GM19438 (cell line): ENCODE data around the gene TCF15.

Source experiments
- ATAC-seq: cut with Tn5 transposase; IDR thresholded peaks from one replicate; pipeline ENCODE4 v1.9.1; 2021; ENCODE audit warnings: low read depth; ENCODE audit not compliant: unreplicated experiment

The TCF15 gene, protein sequence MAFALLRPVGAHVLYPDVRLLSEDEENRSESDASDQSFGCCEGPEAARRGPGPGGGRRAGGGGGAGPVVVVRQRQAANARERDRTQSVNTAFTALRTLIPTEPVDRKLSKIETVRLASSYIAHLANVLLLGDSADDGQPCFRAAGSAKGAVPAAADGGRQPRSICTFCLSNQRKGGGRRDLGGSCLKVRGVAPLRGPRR

DNA sequence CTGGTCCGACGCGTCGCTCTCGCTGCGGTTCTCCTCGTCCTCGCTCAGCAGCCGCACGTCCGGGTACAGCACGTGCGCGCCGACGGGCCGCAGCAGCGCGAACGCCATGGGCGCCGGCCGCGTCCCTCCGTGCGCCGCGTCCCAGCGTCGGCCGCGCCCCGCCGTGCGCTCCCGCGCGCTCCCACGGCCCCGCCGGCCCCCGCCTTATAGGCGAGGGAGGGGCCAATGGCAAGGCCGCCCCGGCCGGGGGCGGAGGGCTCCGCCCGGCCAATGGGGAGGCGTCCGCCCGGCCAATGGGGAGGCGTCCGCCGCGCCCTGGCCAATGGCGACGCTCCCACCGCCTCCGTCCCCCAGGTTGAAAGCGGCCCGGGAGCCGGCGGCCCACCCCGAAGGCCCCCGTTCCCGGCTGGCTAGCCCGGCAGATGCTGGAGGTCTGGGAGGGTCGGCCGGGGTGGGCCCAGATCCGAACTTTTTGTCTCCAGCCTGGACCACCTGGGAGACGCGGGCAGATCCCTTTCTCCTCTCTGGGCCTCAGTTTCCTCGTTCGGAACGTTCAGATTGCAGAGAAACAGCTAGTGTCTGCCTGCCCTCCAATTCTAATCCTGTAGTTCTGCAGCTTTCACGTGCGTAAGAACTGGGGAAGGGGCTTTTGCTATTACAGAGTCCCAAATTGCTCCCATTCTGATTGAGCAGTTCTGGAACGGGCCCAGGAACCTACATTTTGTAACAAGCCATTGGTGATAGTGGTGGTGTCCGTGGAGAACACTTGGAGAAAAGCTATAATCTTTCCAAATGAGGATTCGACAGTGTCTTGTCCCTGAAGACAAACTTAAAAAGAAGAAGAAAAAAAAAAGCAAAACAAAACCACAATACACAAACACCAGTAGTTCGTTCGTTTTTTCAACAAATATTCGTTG is at the start of gene TCF15:
TCF15 (minus strand) TSS at position 180 of the 917 bp plus-strand sequence; CDS start at position 108, 72 bp downstream.
- ATAC-seq, result no peak

DNA sequence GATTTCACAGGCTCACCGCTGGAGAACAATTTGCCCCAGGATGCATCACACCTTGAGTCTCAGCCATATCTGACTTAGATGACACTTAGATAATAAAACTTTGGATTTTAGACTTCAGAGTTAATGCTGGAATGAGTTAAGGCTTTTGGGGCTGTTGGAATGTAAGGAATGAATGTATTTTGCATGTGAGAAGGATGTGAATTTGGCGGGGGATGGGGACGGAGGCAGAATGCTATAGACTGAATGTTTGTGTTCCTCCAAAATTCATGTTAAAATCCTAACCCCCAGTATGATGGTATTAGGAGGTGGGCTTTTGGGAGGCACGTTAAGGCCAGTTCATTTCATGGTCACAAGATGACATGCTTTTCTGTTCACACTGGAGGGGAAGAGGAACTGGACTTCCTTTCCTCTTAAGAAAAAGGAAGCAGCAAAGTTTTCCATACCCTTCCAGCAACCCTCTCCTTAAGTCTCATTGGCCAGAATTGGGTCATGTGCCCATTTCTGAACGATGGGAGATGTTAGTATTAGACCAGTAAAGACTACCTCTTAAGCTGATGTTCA is 48.7 kb upstream of the TCF15 start:
- no peak for ATAC-seq

DNA sequence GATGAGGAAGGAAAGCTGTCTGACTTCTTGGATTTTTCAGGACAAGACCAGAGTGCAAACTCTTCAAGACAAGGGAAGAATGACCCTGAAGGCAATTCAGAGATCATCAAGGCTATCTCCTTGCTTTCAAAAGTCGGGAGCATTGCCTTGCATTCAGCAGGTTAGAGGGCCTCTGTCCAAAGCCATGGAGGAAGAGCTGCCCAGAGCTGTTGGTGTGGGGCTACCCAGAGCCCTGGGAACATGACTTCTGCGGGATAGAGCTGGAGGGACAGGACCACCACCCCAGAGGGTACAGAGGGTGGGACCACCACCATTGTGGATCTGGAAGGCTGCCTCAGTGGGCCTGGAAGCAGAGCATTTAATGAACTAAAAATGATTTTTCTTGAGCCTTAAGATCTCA is 48.1 kb upstream of the TCF15 start:
- ATAC-seq, result no peak

DNA sequence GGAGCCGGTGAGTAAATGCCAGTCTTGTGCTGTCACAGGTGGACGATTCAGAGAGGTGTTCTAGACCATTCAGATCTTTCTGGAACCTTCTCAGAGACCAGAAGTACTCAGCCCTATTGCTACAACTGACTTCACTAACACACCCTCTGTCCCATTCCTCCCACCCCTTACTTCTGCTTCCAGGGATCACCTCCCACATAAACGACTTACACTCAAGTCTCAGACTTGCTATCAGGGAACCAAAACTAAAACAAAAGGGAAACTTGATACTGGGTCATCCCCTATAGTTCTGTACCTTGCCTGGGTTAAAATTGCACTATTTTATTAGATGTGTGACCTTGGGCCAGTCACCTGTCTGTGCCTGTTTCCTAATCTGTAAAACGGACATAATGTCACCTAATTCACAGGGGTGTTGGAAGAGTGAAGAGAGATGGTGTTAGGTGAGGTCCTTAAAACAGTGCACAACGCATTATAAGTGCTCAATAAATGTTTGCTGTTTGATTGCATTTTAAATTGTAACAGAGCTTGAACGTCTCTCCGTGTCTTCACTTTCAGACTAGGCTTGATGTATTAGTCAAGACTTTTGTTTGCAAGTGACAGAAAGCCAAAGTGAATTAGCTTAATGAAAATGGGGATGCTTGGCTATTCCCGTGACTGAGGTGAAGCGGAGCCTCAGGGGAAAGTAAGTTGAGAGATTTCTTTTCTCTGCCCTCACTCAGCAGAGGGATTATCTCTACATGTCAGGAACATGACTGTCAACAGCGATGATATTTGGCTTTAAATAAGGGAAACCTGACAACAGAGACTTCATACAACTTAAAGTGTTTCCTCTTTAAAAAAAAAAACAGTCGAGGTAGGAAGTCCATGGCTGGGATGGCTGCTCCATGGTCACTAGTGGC is 45.9 kb upstream of the TCF15 start:
- ATAC-seq, result no peak

DNA sequence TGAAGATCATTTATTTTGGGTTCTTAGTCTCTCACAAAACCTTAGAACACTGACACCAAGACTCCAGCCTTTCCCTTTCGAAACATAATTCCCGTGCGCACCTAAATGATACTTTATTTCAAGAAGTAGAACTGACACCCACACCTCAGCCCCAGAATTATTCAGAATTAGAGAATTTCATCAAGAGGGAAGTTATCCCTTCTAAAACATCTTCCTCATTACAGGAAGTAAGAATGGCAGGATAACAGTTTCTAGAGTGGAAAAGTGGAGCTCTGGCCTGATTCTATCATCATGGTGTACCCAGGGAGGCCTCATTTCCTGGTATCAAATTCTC is 44.3 kb upstream of the TCF15 start:
- no peak for ATAC-seq

DNA sequence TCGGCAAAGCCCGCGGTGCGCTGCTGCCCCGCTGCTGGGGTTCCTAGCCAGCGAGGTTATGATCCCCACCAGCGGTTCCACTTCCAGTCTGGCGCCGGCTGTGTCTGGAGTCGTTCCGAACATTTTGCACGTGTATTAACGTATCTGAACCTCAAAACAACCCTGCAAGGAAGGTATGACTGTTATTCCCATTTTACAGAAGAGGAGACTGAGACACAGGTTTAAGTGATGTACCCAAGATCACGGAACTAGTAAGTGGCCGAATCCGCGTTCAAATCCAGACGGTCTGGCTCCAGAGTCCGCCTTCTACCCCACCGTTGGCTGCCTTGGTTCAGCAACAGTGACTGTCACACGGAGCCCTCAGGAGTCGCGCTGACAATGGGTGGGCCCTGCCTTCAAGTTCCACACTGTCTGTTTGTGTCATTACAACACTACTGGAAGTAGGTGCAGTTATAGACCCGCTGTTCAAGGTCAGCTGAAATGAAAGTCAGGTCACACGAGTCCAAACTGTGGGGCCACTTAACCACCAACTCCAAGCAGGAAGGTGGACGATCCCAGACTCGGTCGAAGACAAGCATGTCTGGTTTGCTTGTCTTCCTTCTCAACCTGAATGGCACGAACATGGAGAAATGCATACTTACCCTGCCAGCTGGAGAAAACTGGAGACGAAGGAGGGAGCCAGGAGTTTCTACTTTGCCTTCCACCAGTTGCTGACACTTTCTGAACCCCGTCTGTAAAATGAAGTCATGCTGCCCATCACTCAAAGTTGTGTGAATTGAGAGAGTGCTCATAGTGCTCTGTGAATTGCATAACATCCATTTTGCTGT is 43.7 kb upstream of the TCF15 start:
- no peak for ATAC-seq

DNA sequence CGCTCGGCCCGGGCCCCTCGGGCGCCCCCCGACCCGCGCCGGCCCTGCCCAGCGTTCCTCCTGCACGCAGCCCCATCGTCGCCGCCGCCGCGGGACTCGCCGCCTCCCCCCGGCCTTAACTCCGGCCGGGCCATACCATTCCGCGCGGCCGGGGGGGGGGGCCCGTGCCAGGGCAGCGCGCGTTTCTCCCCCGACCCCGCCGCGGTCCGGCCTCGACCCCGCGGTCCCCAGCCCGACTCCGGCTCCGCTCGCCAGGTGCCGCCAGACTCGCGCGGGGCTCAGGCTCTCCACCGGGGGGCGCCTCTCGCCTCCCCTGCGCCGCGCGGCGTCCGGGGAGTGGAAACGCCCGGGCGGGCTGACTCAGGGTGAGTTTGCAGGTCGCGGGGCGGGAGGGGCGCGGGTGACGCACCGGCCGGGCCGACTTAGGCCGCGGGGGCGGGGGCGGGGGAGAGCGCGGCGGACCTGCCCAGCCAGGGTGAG is 43.0 kb upstream of the TCF15 start, which contains the start of gene SRXN1:
SRXN1 (minus strand) TSS at position 91 of the 480 bp plus-strand sequence; CDS start at position 76, 15 bp downstream.
- ATAC-seq, result peak; percentile 72

DNA sequence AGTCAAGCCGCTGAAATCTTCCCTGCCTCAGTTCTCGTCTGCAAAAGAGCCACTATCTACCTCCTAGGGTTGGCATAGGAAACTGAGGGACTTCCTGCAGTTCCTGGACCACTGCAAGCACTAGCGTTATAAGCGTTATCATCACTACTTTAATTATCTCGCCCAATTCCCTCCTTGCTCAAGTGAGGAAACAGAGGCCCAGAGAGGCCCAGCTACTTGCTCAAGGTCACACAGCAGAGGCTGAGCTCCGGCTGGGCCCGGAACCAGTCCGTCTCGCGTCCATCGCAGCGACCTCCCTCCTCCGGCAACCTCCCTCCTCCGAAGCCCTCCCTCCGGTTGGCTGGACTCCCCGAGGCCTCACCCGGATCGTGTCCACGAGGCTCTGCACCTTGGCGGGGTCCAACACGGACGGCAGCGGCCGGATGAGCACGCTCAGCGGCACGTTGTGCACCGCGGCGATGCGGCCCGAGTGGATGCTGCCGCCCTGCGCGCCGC is 42.6 kb upstream of the TCF15 start:
- peak; percentile 5 for ATAC-seq

DNA sequence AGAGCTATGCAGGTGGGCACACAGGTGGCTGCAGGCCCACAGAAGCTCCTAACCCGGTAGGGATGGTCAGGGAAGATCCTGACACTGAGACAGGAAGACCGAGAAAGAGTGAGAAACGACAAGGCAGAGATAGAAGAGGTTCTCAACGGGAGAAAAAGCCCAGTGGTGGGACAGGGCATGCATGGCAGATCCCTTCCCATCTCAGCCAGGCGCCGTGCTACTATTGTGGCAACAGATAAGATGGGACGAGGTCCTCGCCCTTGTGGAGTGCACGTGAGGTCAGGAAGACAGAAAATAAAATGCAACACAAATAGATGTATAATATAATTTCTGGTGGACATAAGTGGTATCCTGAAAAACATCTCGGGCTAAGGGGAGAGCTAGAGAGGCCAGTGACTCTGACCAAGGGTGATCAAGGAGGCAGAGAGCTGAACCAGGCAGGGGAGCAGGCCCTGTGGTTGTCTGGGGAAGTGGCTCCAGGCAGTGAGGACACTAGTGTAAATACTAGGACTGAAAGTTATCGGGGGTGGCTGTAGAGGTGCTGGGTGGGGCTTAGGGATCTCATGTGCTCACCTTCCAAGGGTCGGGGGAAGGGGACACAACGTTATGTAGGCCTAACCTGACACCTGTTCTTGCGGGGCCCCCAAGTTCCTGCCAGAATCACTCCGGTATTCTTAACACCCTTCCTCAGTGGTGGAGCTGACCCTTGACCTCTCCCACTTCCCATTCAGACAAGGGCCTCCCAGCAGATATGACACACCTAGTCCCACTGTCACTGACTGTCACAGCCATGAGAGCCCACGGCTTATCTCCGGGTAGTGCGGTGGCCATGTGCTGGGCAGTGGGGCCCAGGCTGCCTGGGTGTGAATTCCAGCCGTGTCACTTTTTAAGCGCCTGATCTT is 41.9 kb upstream of the TCF15 start:
- ATAC-seq, result no peak

DNA sequence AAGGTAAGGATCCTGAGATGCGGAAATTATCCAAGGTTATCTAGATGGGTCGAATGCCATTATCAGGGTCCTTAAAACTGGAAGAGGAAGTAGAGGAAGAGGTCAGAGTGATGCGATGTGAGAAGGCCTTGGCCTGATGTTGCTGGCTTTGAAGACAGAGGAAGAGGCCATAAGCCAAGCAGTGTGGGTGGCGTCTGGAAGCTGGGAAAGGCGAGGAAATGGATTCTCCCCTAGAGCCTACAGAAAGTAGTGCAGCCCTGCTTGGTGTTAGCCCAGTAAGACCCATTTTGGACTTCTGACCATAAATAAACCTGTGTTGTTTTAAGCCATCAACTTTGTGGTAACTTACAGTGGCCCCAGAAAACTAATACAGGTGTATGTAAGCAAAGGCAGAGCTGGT is 40.8 kb upstream of the TCF15 start:
- ATAC-seq, result no peak

DNA sequence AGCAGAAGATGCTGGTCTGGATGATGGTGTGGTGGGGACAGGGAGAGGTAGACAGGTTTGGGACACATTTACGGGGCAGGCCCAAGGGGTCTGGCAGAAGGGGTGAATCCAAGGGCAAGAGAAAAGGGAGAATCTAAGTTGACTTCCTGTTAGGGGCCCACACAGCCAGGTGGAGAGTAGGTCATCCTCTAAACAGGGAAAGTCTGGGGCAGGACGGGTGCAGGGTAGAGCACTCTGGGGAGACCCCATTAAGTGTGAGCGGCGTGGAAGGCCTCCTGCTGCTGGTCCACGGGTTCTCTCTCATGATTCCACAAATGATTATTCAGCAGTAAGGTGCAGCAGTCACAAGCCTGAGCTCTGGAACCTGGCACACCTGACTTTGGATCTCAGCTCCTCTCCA is 40.2 kb upstream of the TCF15 start:
- ATAC-seq, result no peak

DNA sequence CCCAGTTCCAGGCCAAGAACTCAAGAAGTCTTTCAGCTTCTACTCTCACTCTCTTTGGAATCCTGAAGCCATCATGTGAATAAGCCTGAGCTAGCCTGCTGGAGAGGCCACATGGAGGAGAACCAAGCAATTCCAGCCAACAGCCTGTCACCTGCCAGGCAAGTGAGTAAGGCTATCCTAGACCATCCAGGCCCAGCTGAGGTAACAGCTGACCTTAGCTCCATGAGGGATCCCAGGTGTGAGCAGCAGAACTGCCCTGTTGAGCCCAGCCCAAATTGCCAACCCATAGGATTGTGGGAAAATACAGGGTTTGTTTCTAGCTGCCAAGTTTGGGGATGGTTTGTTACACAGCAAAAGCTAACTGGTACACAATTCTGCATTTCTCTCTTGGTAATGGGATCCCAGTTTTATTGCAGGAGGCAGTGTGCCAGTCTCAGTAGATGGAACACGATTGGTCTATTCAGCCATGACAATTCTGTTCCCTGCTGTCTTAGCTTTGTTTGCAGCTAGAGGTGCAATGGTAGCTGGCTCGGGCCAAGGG is 37.4 kb upstream of the TCF15 start:
- no peak for ATAC-seq

DNA sequence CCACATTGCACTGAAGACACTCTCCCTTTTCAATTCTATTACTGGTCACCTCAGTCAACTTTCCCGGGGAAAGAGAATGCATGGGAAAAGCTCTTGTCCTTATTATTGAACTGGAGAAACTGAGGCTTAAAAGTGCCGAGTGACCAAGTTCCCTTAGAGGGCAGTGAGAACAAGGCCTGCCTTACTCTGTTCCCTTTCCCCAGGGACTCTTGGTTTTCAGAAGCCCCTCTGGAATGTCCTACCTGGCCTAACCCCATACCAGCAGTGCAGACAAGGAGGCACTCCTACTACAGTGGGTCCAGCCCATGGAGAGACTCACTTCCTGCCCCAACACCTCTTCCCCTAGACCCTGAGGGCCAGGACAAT is 36.7 kb upstream of the TCF15 start:
- no peak for ATAC-seq

DNA sequence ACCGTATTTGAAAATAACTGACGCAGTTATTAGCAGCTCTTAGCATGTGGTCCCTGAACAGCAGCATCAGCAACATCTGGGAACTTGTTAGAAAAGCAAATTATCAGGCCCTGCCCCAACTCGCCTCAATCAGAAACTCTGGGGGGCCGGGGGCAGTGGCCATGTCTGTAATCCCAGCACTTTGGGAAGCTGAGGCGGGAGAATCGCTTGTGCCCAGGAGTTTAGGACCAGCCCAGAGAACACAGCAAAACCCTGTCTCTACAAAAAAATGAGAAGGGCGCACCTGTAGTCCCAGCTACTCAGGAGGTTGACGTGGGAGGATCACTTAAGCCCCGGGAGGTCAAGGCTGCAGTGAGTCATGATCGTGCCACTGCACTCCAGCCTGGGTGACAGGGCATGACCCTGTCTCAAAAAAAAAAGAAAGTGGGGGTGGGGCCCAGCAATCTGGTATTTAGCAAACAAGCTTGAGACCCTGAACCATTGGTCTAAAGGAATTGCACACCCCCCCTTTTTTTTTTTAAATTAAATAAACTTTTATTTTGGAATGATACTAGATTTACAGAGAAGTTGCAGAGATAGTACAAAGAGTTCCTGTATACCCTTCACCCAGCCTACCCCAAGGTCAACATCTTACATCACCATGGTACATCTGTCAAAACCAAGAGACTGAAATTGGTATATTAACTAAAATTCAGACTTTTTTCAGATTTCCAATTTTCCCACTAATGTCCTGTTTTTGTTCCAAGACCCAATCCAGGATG is 36.2 kb upstream of the TCF15 start:
- ATAC-seq, result no peak

DNA sequence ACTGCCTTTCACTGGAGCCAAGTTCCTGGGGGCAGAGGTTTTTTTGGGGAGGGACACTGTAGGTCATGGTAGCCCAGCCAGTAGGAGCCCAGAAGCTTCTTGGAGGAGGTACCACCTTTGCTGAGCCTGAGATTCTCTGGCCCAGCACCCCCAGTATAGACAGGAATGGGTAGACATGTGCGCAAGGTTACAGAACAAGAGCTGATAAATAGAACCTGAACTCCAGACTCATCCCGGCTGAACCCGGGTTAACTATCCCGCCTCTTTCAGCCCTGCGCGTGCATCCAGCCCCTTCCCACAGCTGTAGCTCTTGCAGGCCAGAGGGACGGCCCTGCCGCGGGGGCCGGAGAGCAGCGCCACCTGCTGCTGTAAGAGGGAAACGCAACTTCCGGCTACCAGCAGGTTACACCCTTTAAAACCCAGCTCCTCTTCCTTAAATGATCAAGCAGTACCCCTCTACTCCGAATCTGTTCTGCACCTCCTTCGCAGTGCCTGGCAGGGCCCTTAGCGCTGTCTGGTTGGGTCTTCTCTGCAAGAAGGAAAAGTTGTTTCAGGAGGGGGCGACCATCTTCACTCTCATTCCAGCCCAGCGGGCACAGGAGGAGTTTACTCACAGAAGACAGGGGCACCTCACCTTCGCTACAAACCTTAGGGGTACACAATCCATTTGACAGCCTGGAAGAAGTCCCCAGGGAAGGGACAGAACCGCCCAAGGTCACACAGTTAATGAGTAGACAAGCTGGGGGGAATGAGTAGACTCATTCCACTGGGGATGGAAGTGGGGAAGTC is 35.4 kb upstream of the TCF15 start:
- ATAC-seq, result peak; percentile 90

DNA sequence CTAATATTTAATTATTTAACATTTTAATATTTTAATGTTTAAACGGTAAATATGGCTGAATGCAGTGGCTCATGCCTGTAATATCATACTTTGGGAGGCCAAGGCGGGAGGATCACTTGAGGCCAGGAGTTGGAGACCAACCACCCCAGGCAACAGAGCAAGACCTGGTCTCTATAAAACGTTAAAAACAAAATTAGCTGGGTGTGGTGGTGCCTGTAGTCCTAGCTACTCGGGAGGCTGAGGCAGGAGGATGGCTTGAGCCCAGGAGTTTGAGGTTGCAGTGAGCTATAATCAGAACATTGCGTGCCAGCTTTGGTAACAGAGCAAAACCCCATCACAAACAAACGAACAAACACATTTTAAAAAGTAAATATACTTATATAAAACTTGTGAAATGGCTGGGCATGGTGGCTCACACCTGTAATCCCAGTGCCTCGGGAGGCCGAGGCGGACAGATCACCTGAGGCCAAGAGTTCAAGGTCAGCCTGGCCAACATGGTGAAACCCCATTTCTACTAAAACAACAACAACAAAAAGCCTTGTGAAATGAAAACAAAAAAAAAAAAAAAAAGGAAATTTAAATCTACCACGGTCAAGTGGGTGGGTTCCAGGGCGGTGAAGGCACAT is 34.7 kb upstream of the TCF15 start:
- no peak for ATAC-seq
